ENCODE measurements around the gene ZNHIT6.
"Not testable (repeated sequence)": the region's sequence is repeated elsewhere in the genome, so short reads cannot be mapped to it uniquely, and the experiment has no call there.

ZNHIT6 gene, protein sequence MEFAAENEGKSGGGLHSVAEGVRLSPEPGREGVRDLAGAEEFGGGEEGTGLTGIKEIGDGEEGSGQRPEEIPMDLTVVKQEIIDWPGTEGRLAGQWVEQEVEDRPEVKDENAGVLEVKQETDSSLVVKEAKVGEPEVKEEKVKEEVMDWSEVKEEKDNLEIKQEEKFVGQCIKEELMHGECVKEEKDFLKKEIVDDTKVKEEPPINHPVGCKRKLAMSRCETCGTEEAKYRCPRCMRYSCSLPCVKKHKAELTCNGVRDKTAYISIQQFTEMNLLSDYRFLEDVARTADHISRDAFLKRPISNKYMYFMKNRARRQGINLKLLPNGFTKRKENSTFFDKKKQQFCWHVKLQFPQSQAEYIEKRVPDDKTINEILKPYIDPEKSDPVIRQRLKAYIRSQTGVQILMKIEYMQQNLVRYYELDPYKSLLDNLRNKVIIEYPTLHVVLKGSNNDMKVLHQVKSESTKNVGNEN

DNA sequence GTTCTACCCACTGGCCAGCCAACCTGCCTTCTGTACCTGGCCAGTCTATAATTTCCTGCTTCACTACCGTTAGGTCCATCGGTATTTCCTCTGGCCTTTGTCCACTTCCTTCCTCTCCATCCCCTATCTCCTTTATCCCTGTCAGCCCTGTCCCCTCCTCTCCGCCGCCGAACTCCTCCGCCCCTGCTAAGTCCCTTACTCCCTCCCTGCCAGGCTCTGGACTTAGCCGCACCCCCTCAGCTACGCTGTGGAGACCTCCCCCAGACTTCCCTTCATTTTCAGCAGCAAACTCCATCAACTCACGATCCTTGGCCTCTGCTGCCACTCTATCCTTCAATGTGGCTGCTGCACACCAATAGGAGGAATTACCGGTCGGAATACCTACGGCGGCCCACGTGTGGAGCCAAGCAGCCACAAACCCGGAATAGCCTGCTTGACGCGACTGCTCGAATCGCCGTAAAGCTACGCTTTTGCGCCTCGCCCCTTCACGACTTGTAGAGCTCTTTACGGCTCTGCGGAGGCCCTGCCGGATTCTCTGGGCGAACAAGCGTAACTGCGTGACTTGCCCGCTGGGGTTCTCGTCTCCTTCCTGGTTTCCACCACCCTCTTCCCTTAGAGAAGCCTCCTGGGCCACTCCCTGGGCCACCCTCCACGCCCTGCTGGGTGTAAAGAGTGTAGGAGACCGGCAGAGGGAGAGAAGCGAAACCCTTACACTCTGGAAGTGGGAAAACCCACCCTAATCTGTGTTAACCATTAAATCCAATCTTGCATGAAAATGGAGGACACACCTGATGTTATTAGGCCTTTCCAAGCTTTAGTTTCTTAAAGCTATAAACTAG lies at the start of gene ZNHIT6:
Gene ZNHIT6 (minus strand): TSS at position 444 of the 839 bp plus-strand sequence. CDS start 149 bp downstream, at position 295.
- DNase-seq: peak; percentile 96

DNA sequence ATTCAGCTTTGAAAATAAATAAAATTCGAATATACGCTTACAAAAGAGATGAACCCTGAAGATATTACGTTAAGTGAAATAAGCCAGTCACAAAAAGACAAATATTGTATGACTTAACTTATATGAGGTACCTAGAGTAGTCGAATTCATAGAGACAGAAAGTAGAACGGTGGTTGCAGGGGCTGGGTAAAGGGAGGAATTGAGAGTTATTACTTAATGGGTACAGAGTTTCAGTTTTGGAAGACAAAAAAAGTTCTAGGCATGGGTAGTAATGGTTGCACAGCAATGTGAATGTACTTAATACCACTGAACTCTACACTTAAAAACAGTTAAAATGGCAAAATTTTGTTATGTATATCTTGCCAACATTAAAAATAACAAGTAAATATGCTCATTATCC lies 48.6 kb upstream of the ZNHIT6 start:
- DNase-seq: no peak

DNA sequence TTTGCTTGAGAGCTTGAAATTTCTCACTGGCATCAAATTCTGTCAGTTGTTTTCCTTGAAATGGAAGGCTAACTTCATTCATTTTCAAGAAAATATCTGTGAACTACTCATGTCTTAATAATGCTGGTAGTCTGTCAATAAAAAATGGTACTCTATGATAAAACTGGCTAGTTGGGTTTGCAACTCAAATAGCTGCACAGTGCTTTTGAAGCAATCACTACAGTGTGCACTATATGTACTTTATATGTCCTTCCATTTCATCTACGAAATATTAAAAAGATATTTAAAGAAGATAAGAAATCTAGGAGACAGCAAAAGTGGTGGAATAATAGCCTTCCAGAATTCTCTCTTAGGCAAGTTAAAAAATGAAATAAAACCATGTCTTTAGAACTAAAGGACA lies 39.9 kb upstream of the ZNHIT6 start:
- no peak for DNase-seq

DNA sequence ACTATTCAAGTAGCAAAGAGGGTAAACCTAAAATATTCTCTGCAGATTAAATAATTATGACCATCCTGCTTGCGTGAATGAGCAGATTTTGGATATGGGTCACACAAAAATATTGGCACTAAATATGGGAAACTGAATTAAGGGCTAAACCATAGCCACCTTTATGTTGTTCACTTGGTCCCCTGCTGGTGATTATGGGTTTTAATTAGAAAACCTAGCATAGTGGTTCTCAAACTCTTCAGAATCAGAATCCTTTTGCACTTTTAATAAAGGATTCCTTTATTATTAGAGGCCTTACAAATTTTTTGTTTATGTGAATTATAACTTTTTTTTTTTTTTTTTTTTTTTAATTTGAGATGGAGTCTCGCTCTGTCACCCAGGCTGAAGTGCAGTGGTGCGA lies 38.5 kb upstream of the ZNHIT6 start:
- DNase-seq: no peak

DNA sequence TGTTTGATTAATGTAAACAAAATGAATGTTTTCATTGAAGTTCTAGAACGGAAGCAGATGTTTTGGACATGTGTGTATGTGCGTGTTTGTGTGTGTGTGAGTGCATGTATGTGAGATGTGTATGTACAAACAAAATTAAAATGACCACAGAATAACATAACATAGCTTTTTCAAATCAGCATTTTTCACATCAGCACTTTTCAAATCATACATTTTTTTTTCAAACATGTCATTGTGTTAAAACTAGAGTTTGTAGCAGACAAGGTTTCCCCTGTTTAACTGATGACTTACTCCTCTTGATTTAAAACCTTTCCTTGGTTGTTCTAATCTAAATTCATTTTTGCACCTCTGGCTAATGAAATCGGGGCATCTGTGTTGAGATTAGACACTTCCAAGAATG lies 35.6 kb upstream of the ZNHIT6 start:
- DNase-seq: no peak

DNA sequence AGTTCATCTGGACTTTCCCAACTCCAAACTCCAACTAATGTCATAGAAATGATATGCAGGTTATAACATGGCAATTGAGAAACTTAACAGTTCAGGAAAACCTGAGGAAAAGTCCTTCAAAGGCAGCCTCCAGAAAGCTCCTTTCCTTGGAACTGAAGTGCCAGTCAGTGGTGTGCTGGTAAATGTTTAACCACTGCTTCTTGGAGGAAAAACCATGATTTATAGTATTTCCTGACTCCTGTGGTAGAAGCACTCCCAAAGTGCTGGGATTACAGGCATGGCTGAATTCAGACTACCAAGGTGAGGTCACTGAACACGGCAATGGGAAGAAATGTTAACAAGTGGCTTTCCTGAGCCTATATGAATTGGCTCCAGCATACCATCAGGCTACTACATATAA lies 26.7 kb upstream of the ZNHIT6 start:
- no peak for DNase-seq

DNA sequence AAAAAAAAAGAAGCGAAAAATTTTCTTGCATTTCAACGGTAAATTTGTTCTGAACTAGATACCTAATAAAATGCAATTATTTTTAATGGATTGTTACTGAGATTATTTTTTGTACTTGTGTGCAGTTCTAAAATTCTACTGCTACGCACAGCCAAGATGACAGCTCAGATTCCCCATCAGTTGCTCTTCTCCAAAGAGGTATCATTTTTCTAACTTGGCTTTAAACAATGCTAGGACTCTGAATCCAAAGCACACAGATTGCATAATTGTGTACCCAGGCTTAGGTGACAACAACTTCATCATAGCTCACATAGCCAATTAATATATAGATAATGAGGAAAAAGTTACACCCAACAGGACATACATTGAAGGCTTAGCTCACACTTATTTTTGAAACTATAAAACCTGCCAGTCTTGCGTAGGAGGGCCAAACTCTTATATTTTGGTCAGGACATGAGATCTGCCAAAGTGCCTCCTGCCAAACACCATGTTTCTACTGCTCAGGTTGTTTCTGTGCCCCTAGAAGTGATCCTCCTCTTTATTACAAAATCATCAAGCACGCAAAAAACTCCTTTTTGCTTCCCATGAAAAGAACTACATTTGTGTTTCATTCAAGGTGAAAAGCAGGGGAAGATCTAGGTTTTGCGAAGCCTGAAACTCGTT lies 10.6 kb upstream of the ZNHIT6 start:
- DNase-seq: no peak

DNA sequence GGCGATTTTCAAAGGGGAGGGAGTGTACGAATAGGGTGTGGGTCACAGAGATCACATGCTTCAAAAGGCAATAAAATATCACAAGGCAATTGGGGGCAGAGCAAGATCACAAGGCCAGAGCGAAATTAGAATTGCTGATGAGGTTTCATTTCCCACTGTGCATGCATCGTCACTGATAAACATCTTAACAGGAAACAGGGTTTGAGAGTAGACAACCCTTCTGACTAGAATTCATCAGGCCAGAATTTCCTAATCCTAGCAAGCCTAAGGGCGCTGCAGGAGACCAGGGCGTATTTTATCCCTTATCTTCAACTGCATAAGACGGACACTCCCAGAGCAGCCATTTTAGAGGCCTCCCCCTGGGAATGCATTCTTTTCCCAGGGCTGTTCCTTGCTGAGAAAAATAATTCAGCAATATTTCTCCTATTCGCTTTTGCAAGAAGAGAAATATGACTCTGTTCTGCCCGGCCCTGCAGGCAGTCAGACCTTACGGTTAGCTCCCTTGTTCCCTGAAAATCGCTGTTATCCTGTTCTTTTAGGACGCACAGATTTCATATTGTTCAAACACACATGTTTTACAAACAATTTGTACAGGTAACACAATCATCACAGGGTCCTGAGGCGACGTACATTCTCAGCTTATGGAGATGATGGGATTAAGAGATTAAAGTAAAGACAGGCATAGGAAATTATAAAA lies 6.3 kb upstream of the ZNHIT6 start:
- not testable (repeated sequence) for DNase-seq

DNA sequence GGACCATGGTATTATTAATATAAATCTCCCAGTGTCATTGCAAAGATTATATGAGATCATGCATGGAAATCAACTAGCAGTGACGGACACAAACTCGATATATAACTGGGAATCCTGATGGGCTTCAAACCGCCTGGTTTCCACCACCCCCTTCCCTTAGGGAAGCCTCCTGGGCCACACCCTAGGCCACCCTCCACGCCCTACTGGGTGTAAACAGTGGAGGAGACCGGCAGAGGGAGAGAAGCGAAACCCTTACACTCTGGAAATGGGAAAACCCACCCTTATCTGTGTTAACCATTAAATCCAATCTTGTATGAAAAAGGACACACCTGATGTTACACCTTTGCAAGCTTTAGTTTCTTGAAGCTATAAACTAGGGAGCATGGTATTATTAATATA lies 595 bp upstream of the ZNHIT6 start:
- no peak for DNase-seq

DNA sequence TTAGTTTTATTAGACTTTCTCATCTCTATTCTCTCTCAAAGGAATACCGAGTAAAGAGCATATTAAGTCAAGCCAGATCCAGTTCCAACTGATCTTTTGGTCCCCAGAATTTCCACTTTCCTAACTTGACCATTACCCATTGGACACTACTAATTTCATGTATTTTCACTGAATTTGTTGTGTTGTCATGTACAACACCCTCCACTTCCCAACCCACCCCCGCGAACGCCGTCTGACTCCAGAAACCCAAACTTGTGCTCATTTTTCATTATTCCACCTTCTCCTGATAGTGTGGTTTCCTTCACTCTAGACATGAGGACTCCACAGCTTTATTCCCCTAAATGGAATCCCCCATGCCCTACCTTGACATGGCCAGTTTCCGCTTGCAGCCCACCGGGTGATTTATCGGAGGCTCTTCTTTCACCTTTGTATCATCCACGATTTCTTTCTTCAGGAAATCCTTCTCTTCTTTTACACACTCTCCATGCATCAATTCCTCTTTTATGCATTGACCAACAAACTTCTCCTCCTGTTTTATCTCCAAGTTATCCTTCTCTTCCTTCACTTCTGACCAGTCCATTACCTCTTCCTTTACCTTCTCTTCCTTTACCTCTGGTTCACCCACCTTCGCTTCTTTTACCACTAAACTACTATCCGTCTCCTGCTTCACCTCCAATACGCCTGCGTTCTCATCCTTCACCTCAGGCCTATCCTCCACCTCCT lies 805 bp downstream of the ZNHIT6 start:
- DNase-seq: no peak

DNA sequence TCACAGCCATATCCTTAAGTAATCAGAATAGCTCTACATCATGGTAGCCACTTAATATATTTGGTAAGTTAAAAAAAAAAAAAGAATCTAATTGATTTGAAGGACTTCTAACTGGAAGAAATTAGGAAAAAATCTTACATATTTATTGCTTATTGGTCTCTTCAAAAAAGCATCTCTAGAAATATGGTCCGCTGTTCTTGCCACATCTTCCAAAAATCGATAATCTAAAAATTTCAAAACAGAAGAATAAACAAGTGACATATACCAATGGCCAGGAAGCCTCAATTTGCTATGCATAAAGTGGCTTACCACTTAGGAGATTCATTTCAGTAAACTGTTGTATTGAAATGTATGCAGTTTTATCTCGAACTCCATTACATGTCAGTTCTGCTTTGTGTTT lies 2.3 kb downstream of the ZNHIT6 start:
- no peak for DNase-seq

DNA sequence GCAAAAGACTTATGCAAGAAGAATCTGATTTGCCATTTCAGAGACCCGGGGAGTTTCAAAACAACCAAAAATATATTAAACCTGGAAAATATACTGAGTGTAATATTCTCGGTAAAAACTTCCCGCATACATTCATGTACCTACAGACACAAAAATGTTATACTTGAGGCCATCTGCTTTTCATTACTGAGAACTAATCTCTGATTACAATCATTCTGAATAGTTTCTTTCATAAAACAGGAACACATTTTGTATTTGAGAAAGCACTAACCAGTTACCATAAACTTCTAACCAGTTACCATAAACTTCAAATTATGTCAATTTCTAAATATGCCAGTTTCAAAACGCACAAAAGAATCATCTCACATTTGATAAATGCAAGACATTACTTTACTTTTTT lies 7.8 kb downstream of the ZNHIT6 start:
- no peak for DNase-seq

DNA sequence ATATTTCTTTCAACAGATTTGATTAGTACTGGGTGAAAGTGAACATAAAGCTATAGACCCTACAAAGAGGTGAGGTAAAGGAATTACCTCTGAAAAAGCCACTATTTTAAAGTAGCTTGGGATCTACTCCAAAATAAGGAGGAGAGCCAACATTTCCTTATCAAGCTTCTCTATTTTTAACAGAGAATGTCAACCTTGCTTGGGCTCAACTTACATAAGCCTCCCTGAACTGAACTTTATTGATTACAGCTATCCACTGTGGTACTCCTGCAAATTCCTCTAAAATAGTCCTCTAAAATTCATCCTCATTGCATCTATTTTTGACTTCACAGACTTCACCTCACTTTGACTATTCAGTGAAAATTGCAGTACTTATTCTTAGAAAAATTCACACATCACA lies 10.3 kb downstream of the ZNHIT6 start:
- no peak for DNase-seq

DNA sequence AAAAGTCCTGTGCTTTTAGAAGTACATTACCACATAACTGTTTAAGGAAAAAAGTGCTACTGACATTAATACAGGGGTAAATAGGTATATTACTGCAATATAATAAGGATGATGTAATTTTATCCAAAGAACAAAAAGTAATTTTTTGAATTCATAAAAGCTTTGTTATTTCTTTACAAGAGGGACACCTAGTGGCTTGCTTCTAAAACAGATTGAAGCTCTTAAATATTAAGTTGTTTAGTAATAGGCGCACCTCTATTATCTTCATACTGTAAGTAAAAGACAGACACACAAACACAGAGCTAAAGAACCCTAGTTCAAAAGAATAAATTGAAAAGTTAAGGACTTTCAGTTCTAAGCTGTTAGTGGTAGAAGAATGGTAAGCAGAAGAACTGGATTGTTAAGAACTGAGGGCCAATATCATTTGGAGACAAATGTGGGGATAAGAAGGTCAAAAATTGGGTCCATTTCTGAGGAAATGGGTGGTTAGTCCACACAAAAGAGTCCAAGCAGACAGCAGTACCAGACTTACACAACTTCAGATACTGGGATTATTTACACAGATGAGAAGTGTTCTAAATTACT lies 15.4 kb downstream of the ZNHIT6 start:
- DNase-seq: peak; percentile 40

DNA sequence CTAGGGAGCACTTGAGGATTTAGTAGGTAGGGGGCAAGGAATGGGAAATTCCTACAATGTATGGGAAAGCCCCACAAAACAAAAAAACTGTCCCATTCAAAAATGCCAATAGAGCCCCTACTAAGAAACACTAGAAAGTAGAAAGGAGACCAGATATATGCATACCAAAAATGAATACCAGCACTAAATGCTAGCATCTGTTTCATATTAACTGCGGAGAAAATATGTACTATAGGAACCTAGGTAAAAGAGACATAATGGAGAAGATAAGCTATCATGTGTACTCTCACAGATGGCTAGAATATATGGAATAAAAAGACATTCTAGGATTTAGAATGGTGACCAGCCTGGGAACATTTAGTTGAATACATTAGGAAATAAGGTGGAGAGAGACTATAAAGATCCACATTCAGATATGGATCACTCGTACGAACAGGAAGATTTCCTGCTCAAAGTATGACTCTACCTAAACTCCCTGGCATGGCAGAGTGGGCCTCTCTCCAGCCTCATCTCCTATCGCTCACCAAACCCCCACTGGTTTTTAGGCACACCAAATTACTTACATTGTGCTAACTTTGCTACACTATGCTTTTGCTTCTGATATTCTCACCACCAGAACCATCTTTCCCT lies 18.3 kb downstream of the ZNHIT6 start:
- DNase-seq: no peak

DNA sequence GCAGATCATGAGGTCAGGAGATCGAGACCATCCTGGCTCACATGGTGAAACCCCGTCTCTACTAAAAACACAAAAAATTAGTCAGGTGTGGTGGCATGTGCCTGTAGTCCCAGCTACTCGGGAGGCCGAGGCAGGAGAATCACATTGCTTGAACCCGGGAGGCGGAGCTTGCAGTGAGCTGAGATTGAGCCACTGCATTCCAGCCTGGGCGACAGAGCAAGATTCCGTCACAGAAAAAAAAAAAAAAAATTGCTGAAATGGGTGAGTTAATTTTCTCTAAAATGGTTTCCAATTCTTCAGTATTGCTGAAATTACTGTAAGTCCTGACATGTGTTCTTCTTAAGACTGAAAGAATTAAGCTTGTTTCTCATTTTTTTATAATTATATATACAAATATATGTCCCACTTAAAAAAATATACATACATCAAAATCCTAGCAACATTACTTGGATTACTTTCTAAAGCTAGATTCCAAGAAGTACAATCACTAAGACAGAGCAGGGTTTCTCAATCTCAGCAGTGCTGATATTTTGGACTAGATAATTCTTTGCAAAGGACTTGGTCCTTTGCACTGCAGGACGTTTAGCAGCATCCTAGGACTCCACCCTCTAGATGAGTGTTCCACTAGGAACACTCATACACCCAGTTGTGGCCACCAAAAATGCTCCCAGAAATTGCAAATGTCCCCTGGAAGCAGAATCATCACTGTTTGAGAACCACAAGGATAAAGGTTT lies 24.8 kb downstream of the ZNHIT6 start:
- no peak for DNase-seq

DNA sequence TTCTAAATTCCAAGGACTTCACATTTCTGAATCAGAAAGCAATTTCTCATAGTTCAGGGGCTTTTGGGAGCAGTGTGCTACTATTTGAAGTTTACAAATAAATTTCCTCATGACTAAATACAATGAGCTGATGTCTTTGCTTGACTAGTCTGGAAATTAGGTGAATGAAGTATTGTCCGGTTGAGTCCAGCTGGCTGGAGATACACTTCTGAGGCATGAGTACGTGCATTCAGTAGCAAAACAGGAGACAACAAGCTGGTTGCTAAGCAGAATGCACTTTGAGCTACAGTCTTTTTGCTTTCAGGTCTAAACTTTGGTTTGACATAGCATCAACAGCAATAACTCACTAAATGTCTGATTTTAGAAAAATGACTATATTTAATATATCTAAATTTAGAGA lies 27.1 kb downstream of the ZNHIT6 start:
- no peak for DNase-seq

DNA sequence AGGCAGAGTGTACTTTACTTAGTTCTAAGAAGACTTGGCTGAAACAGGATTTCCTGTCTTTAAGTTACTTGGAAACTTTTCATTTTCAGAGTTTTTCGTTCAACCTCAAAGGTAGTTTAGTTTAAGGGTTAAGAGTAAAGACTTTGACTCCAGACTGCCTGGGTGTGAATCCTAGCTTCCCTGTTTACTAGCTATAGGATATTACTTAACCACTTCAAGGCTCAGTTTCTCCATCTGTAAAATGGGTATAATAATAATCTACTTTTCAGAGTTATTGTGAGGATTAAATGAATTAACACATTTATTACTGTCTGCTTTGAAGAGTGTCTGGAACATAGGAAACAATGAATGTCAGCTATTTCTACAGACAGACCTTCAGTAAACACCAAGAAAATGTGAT lies 30.0 kb downstream of the ZNHIT6 start:
- no peak for DNase-seq

DNA sequence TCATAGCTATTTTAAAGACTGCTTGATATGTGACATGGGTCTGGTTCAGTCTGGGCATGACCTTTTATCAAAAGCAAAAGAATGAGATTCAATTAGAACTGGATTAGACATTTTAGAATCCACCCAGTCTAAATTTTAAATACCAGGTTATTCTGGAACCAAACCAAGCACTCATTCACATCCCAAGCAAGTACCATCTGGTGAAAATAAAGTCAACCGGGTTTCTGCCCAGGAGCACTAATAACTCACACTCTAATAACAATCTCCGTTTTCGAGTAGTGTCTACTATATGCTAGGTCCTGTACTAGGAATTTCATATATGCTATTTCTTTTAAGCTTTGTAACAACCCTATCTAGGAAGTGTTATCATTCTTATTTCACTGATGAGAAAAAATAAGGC lies 30.6 kb downstream of the ZNHIT6 start:
- DNase-seq: no peak

DNA sequence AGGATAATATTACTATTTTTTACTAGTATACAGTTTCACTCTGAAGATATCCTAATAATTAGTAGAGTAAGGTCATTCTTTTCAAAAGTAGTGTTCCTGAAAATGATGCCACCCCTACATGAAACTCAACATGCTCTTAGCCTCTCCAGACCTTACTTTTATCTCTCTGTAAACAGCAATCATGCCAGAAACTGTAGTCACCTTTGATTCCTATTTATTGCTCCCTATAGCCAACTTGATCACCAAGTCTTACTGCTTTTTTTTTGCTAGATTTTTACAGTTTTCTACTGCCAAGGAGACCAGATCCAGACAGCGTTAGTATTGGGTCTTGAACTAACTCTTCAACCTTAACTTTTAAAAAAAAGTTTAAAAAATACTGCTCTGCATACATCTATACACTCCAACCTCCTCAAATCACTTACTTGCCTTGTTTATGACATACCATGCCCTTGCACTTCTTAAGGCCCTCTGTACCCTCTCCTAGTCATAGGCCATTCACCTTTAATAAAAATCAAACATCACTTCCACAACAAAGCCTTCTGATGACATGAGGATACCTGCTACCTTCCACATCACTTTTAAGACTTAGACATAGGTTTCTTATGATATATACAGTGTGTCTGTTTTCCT lies 36.1 kb downstream of the ZNHIT6 start:
- DNase-seq: no peak

Data from NCI-H1694 (cell line).